Upper lobe of right lung (tissue), 1 donor: ENCODE data around the gene PCGF3. TPM values are rescaled to one million over a fixed set of nuclear protein-coding genes. Genes with fewer than 3 reads are reported as not detected.

Experiments used
- ATAC-seq: fragments of 200-7000 bp; cut with Tn5 transposase; one replicate; pipeline ENCODE4 v1.9.1; 2020; ENCODE audit warnings: mild to moderate bottlenecking, moderate library complexity
- DNase-seq: peaks from one replicate; pipeline ENCODE4 v3.0.0-alpha.2; 2020
- H3K27ac ChIP-seq: fragments of 200-600 bp; one replicate; pipeline ENCODE4 v1.8.0; 2022
- H3K27me3 ChIP-seq: fragments of 200-600 bp; one replicate; pipeline ENCODE4 v1.8.0; 2022; ENCODE audit warnings: mild to moderate bottlenecking
- H3K36me3 ChIP-seq: fragments of 200-600 bp; one replicate; pipeline ENCODE4 v1.8.0; 2022
- H3K4me1 ChIP-seq: fragments of 200-600 bp; one replicate; pipeline ENCODE4 v1.8.0; 2022
- H3K4me3 ChIP-seq: fragments of 200-600 bp; one replicate; pipeline ENCODE4 v1.8.0; 2022; ENCODE audit warnings: mild to moderate bottlenecking
- H3K9me3 ChIP-seq: fragments of 200-600 bp; one replicate; pipeline ENCODE4 v1.8.0; 2022
- intact Hi-C: fragments of 100-400 bp; cut with DNase I; formaldehyde crosslinking; loops from one replicate; pipeline ENCODE4 v1.11.0; 2022
- long read RNA-seq: library from polyadenylated mRNA; unstranded; transcript quantifications from one replicate; pipeline ENCODE4 v2.0.0, GENCODE V29; 2021
- total RNA-seq: library from RNA; stranded (reverse); fragmentation: NEBNext Ultra II Directional; extraction: Animal tissue kit (Norgen Biotek cat#: 25700); gene quantifications from one replicate; pipeline ENCODE4 v1.2.1, GENCODE V29; 2021
- TF ChIP-seq, protein P1 (sequence below): fragments of 200-600 bp; IDR thresholded peaks from one replicate; pipeline ENCODE4 v1.8.0; 2022; ENCODE audit warnings: antibody characterized with exemption
- donor health status: DM: no; HTN: yes; CAD: no; lungs with severe emphysema.

The PCGF3 gene, protein sequence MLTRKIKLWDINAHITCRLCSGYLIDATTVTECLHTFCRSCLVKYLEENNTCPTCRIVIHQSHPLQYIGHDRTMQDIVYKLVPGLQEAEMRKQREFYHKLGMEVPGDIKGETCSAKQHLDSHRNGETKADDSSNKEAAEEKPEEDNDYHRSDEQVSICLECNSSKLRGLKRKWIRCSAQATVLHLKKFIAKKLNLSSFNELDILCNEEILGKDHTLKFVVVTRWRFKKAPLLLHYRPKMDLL
- total RNA-seq, result 42.2 TPM
- long read RNA-seq, full-length matches to known transcripts, result 55 of 76 reads
- long read RNA-seq, partial matches to known transcripts, result 9 of 76 reads
- long read RNA-seq, other reads (novel, unspliced or antisense), result 12 of 76 reads

GRCh38 chr4:705278-706082 is at the start of gene PCGF3:
Gene PCGF3 (plus strand): TSS chr4:705832. CDS start chr4:733681, 27,849 bp downstream.
- H3K36me3 ChIP-seq, result no peaks in the 10 kb centered on the region
- intact Hi-C loops, result no loop called here
- H3K27ac ChIP-seq, result peak within 1 kb of the TSS; percentile 93
- no peaks in the 10 kb centered on the region for H3K27me3 ChIP-seq
- peak within 1 kb of the TSS; percentile 87 for H3K4me3 ChIP-seq
- ATAC-seq, result peak; percentile 97
- H3K9me3 ChIP-seq, result no peaks in the 10 kb centered on the region
- DNase-seq, result peak; percentile 99
- peaks cover 17% of the 10 kb centered on the region for H3K4me1 ChIP-seq
- TF ChIP-seq, protein P1, sequence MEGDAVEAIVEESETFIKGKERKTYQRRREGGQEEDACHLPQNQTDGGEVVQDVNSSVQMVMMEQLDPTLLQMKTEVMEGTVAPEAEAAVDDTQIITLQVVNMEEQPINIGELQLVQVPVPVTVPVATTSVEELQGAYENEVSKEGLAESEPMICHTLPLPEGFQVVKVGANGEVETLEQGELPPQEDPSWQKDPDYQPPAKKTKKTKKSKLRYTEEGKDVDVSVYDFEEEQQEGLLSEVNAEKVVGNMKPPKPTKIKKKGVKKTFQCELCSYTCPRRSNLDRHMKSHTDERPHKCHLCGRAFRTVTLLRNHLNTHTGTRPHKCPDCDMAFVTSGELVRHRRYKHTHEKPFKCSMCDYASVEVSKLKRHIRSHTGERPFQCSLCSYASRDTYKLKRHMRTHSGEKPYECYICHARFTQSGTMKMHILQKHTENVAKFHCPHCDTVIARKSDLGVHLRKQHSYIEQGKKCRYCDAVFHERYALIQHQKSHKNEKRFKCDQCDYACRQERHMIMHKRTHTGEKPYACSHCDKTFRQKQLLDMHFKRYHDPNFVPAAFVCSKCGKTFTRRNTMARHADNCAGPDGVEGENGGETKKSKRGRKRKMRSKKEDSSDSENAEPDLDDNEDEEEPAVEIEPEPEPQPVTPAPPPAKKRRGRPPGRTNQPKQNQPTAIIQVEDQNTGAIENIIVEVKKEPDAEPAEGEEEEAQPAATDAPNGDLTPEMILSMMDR, result no peak

DNA sequence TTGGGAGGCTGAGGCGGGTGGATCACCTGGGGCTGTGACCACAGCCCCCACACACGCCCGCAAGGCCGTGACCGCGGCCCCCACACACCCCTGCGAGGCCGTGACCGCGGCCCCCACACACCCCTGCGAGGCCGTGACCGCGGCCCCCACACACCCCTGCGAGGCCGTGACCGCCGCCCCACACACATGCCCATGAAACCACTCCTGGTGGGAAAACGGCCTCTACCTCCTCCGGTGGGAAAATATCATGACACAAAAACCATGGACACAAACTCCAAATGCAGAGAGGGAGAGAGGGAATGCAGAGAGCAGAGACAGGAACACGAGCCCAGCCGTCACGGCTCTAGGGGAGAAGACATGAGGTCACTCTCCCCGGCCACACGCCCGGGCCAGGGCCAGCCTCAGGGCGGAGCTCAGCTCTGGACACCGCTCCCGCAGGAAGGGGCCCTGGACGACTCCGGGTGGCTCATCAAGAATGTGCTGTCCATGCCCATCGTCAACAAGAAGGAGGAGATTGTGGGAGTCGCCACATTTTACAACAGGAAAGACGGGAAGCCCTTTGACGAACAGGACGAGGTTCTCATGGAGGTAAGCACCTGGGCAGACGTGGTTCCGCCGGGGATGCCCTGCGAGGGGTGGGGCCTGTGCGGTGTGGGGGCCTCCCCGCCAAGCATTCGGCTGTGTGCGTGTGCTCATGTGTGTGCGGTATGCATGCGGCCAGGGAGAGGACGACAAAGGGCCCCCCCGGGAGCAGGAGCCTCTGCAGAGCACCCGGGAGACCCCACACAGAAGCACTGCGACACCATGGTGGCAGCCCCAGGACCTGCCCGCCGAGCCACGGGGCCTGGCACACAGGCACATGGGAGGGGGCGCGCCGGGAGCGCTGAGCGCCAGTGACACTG is 48.9 kb upstream of the PCGF3 start:
- no peaks in the 10 kb centered on the region for H3K36me3 ChIP-seq

DNA sequence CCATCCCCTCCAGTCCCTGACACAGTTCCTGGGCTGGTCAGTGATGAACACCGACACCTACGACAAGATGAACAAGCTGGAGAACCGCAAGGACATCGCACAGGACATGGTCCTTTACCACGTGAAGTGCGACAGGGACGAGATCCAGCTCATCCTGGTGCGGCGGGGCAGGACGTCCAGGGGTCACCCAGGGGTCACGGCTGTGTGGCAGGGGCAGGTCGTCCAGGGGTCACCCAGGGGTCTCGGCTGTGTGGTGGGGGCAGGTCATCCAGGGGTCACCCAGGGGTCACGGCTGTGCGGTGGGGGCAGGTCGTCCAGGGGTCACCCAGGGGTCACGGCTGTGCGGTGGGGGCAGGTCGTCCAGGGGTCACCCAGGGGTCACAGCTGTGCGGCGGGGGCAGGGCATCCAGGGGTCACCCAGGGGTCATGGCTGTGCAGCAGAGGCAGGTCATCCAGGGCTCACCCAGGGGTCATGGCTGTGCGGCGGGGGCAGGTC is 48.2 kb upstream of the PCGF3 start:
- Histone ChIP-seq H3K9me3 (no peaks in the 10 kb centered on the region), H3K4me1 (no peaks in the 10 kb centered on the region), H3K27ac (no peak overlapping the region), H3K4me3 (no peak overlapping the region), H3K27me3 (peaks cover 5% of the 10 kb centered on the region), H3K36me3 (no peaks in the 10 kb centered on the region)
- no peak for ATAC-seq
- intact Hi-C loops, result no loop called here
- TF ChIP-seq, protein P1, result no peak
- no peak for DNase-seq

More for the DNA sequence above, 48.9 kb upstream of the PCGF3 start:
- Histone ChIP-seq H3K4me1 (no peaks in the 10 kb centered on the region), H3K9me3 (no peaks in the 10 kb centered on the region), H3K27me3 (peaks cover 5% of the 10 kb centered on the region), H3K27ac (no peak overlapping the region), H3K4me3 (no peak overlapping the region)
- intact Hi-C loops, result no loop called here
- no peak for DNase-seq
- TF ChIP-seq, protein P1, result no peak
- no peak for ATAC-seq

DNA sequence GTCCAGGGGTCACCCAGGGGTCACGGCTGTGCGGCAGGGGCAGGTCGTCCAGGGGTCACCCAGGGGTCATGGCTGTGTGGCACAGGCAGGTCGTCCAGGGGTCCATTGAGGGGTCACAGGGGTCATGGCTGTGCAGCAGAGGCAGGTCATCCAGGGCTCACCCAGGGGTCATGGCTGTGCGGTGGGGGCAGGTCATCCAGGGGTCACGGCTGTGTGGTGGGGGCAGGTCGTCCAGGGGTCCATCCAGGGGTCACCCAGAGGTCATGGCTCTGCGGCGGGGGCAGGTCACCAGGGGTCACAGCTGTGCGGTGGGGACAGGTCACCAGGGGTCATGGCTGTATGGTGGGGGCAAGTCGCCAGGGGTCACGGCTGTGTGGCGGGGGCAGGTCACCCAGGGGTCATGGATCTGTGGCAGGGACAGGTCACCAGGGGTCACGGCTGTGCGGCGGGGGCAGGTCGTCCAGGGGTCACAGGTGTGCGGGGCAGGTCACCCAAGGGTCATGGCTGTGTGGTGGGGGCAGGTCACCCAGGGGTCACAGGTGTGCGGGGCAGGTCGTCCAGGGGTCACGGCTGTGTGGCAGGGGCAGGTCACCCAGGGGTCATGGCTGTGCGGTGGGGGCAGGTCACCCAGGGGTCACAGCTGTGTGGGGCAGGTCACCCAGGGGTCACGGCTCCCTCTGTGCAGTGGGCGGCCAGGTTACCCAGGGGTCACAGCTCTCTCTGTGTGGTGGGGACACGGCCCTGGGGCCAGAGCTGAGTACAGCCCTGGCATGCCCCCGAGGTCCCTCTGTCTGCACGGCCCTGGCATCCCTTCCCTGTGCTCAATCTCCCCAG is 47.6 kb upstream of the PCGF3 start:
- ATAC-seq (no peak), DNase-seq (no peak)
- Histone ChIP-seq H3K36me3 (no peaks in the 10 kb centered on the region), H3K4me3 (no peak overlapping the region), H3K27ac (no peak overlapping the region), H3K27me3 (peaks cover 5% of the 10 kb centered on the region), H3K4me1 (no peaks in the 10 kb centered on the region), H3K9me3 (no peaks in the 10 kb centered on the region)
- intact Hi-C loops, result no loop called here
- TF ChIP-seq, protein P1, result no peak
